ENCODE data around the gene CIZ1.

Gene CIZ1

DNA sequence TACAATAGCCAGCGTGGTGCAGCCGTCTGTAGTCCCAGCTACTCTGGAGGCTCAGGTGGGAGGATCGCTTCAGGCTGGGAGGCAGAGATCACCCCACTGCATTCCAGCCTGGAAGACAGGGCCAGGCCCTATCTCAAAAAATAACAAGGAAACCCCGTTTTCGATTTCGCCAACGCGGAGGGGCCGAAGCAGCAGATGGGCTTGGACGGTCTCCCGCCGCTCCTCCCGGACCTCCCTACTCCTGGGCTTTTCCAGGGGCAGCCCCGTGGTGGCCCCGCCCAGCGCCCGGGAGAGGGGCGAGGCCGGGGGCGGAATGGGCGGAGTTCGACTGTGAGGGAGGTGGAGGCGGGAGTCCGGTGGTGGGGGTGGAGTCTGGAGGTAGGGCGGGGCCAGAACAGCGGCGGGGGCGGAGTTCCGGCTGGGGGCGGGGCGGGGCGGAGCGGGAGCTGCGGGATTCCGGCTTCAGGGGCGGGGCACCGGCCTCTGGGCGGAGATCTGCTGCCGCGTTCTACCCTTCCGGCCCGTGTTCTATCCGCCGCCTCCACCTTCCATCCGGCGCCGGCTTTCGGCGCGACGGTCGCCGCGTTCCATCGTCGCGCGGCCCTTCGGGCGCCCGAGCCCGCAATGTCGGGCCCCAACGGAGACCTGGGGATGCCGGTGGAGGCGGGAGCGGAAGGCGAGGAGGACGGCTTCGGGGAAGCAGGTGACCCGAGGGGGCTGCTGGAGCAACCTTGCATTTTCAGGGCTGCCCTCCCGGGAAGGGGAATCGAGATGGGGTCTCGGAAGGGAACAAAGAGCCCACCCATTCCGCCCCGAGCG, 31.4 kb downstream of the CIZ1 start, which contains the start of gene BBLN:
Gene BBLN (plus strand): TSS at position 482 of the 819 bp plus-strand sequence. CDS start 143 bp downstream, at position 625.
- FAIRE-seq: no peak

DNA sequence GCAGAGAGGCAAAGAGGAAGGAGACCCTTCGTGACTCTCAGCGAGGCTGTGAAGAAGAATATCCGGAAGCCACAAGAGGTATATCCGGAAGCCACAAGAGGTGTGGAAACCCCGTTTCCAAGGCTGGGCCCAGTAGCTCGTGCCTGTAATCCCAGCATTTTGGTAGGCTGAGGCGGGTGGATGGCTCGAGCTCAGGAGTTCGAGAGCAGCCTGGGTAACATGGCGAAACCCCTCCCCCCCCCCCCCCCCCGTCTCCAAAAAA, 31.9 kb downstream of the CIZ1 start:
- no peak for FAIRE-seq

DNA sequence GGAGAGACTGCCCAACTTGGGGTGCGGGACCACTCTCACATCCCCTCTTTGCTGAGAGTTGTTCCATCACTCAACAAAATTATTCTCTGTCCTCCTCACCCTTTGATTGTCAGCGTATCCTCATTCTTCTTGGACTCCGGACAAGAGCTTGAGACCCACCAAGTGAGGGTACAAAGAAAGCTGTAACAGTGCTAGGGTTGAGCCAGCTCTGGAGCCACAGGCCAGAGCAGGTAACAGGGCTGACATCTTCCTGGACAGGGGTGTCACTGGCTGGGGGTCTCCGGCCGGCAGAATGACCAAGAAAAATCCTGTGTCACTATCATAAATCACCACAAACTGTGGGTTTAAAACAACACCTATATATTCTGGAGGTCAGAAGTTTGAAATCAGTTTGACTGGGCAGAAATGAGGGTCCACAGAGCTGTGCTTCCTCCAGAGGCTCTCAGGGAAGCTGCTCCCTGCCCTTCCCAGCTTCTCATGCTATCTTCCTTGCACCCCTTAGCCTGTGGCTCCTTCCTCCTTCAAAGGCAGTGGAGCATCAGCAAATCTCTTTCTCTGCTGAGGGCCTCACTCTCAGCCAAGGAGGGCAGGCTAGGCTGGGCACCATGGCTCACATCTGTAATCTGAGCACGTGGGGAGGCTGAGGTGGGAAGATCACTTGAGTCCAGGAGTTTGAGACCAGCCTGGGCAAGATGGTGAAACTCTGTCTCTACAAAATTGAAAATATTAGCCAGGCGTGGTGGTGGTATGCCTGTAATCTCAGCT, 35.5 kb downstream of the CIZ1 start:
- no peak for FAIRE-seq

DNA sequence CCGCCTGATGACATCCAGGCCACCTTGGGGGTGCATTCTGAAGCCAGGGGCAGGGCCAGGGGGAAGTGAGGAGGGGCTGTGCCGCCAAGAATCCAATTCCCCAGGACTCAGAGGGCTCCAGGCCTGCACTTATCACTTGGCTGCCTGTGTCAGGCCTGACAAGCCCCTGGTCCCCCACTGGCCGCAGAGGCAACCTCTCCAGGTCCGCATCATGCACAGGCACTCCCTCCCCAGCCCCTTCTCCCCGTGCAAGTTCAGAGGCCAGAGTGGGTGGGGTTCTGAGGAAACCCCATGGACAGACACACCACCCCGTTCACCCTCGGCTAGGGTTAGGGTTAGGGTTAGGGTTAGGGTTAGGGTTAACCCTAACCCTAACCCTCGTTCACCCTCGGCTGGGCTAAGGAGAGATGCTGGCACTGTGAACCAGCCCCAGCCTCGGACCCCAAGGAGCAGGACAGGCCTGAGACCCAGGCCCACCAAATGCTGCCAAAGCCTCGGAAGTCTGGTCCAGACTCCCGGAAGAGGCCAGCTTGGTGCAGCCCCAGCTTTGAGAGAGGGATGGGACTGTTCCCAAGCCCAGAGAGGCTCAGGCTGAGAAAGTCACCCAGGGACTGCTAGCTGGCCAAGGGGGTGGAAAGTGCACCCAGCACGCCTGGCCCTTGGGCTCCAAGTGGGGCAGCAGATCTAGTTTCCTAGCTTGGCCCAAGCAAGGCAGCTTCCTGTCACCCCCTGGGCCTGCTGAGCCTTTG, 37.3 kb downstream of the CIZ1 start:
- no peak for FAIRE-seq

- FAIRE-seq: no peak
These were observed 38.1 kb downstream of the CIZ1 start for GRCh38 chr9:128153060-128153946.

GRCh38 chr9:128152133-128153059, 39.0 kb downstream of the CIZ1 start:
- no peak for FAIRE-seq

GRCh38 chr9:128151309-128152132, 39.9 kb downstream of the CIZ1 start:
- no peak for FAIRE-seq

GRCh38 chr9:128150594-128151308, 40.6 kb downstream of the CIZ1 start:
- FAIRE-seq: no peak

DNA sequence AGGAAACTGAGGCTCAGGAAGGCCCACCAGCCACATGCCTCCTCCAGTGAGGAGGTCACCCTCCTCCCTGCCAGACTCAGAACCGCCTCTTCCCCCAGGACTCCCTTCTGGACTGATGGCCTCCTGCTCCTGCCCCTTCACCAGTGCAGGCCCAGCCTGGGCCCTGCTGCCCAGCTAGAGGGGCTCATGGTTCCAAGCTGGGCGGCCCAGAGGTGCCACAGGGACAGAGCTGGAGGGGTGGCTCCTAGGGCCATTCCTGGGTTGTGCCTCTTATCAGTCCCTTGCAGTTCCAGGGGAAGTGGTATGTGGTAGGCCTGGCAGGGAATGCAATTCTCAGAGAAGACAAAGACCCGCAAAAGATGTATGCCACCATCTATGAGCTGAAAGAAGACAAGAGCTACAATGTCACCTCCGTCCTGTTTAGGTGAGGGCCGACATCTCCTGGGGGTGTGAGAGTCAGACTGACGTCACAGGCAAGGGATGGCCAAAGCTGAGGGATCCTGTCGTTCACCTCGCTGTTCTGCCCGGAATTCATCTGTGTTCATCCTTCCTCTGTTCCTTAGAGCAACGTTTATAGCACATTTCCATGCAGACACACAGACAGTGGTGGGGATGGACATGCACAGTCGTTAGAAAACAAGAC, 41.3 kb downstream of the CIZ1 start:
- no peak for FAIRE-seq

- FAIRE-seq: no peak
These were observed 42.2 kb downstream of the CIZ1 start, which contains the start of gene LCN2 for GRCh38 chr9:128149001-128149701. LCN2 (plus strand) TSS chr9:128149453; CDS start chr9:128149526, 73 bp downstream.

DNA sequence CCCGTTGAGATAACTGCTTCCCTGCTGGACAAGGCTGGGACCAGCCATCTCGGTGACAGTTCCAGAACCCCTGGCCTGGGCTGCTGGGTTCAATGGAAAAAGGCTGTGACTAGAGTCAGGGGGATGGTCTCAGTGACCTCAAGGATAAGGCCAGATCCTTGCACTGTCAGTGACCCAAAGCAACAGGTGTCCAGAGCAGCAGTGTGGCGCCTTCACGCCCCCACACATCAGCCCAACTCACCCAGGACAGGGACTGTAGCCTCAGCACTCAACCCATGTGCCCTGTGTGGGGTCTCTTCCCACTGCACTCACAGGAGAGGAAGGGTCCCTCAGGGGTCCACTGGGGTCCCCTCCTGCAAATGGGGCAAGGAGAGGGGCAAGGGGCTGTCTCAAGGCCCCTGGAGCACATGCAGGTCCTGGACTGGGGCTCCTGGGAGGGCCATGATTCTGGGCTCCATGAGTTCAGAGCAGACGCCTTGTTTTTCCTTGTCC, 42.8 kb downstream of the CIZ1 start:
- no peak for FAIRE-seq

- FAIRE-seq: no peak
These were observed 44.7 kb downstream of the CIZ1 start for GRCh38 chr9:128146591-128147120.

- FAIRE-seq: no peak
These were observed 45.4 kb downstream of the CIZ1 start for GRCh38 chr9:128145951-128146351.

DNA sequence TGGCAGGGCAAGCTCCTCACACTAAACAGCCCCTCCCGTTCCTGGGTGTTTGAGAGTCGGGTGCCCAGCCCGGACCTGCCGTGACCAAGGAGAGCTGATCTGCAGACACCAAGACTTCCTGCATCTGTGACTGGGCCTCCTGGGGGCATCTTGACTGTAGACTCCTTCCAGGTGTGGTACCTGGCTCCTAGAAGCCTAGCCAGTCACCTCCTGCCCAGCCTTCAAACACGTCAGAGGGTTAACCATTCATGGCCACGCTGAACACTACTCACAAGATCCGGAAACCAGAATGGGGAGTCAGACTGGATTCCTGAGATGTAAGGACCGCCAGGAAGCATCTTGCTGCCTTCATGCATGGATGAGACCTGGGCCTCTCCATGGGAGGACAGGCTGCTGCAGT, 45.8 kb downstream of the CIZ1 start:
- FAIRE-seq: no peak

DNA sequence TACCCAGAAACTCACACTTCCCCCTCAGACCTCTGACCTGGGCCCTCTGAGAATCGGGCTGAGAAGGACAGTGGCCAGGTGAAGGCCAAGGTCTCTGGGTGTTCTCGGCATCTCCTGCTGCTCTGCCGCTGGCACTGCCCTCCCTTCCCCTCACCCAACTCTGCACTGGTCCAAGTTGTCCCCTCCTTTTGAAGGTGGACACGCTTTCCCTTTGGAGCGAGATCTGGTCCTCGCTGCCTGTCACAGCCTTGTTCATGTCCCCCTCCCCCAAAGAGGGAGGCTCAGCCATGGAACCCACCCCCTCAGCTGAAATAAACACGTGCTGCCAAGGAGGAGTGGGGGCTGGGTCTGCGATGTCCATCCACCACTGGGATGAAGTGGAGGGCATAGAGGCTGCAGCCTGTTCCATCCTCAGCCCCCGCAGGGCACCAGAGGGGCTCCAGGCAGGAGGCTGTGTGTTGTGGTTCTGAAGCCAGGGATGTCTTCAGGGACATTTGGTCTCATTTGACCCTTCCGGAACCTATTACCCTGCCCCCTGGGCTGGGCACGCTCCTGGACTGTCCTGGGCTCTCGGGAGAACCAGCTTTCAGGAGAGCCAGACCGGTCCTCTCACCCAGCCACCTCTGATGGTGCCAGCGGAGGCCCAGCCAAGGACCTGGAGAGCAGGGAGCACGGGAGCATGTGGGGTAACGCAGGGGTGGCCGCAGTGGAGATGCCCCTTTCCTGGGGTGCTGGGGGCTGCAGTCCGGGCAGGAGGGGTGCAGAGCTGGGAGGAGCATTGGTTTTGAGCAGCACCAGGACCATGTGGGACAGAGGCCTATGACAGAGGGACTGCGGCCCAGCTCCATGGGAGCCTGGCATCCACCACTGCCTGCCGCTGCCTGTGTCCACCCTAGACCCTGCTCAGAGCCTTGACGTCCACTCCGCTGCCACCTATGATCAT, 46.9 kb downstream of the CIZ1 start:
- FAIRE-seq: no peak

DNA sequence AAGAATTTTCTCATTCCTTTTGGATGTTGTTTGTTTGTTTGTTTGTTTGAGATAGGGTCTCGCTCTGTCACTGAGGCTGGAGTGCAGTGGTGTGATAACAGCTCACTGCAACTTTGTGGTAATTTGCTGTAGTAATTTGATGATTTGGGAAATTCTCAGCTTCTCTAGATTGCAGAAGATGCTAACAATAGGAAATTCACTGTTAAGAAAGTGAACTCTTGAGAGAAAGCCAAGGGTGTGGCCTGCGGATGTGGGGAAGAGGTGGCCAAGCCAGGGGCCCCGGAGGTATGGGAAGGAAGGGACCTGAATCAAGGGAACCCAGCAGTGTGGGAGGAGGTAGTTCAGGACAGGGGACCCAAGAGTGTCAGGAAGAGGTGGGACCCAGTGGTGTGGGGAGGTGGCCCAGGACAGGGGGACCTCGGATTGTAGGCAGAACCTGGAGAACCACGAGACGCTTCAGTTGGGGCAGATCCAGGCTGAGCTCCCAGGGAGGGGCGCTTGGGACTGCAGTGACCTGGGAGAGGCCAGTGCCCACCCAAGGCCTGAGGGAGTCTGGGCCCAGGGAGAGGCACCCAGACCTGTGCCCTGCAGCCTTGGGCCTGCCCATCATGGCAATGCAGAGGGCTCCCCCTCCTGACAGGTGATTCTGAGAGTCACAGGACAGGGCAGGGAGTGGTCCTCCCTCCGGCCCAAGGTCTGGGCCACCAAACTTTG, 47.7 kb downstream of the CIZ1 start:
- no peak for FAIRE-seq

All from islet of Langerhans (tissue), 1 donor.